ENCODE data around the gene GAS1.

The GAS1 gene

DNA sequence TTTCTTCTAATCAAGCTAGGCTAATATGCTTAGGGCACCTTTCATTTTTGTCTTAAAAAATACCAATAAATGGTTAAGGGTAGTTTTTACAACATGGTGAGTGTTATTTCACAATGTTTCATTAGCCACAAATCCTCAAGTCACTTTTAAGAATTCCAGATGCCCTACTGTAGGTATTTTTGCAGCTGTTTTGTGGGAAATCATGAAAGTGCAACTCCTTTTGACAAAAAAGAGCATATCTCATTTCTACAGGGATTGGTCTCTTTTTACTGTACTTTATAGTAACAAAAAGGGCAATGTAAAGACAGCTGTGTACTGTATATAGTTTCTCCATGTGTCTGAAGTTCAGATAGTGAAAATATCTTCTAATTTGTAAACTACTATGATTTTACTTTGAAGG lies 28.3 kb upstream of the GAS1 start:
- TF ChIP-seq, protein P1, sequence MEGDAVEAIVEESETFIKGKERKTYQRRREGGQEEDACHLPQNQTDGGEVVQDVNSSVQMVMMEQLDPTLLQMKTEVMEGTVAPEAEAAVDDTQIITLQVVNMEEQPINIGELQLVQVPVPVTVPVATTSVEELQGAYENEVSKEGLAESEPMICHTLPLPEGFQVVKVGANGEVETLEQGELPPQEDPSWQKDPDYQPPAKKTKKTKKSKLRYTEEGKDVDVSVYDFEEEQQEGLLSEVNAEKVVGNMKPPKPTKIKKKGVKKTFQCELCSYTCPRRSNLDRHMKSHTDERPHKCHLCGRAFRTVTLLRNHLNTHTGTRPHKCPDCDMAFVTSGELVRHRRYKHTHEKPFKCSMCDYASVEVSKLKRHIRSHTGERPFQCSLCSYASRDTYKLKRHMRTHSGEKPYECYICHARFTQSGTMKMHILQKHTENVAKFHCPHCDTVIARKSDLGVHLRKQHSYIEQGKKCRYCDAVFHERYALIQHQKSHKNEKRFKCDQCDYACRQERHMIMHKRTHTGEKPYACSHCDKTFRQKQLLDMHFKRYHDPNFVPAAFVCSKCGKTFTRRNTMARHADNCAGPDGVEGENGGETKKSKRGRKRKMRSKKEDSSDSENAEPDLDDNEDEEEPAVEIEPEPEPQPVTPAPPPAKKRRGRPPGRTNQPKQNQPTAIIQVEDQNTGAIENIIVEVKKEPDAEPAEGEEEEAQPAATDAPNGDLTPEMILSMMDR (IDR thresholded peaks at IDR 0.05; ENCODE audit: borderline replicate concordance, insufficient read depth, low read depth, low read length), result no peak
- H3K4me3 ChIP-seq (ENCODE audit: low read depth, low read length), result no peak overlapping the region

DNA sequence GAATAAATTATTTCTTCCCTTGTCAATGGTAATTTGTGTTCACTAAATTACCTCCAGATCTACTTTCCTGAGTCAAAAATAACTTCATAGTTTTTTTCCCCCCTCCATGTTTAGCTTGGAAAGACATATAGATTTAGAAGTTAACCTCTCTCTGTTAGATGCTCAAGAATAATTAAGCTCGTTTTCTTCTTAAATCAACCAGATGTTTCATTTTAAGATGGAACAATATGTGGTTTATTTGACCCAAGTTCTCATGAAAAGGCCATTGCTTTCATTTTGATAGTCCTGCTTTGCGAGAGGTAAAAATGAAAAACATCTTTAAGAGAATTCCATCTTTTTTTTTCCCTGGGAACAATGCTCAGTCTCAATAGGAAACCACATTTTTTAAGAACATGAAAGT lies 27.7 kb upstream of the GAS1 start:
- TF ChIP-seq, protein P1 (IDR thresholded peaks at IDR 0.05; ENCODE audit: borderline replicate concordance, insufficient read depth, low read depth, low read length), result no peak
- no peak overlapping the region for H3K4me3 ChIP-seq (ENCODE audit: low read depth, low read length)

DNA sequence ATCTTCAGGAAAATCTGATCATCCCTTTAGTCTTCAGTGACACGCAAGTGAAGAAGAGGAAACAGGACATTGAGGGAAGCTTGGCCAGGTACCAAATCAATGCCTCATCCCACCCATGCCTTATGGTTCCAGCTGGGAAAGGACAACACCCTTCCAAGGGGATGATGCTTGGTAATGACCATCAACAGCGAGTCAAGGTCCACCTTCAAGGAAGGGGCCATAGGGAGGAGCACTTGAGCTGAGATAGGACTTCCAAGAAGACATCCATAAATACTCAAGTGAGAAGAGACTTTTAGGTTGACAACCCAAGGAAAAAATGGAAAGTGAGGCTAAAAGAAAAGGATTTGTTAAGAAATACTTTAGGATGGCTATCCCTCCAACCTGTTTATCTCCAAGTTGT lies 27.1 kb upstream of the GAS1 start:
- TF ChIP-seq, protein P1 (IDR thresholded peaks at IDR 0.05; ENCODE audit: borderline replicate concordance, insufficient read depth, low read depth, low read length), result no peak
- no peak overlapping the region for H3K4me3 ChIP-seq (ENCODE audit: low read depth, low read length)

DNA sequence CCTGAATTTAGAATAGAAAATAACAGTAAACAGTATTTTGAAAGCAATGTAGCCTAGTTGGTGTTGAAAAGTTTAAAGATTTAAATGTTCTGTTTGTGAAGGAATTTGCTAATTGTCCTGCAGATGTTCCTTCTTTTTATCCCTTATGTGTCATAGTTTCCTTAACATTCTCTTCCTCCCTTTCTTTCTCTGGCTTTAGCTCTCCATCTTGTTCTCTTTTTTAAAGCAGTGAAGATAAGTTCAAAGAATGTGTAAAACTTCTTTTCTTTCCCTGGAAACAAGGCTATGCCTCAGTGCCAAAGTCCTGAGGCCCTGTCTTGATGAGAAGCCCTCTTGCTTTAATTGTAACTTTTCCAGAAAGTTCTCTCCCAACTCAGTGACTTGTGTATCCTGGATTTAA lies 24.4 kb upstream of the GAS1 start:
- TF ChIP-seq, protein P1 (IDR thresholded peaks at IDR 0.05; ENCODE audit: borderline replicate concordance, insufficient read depth, low read depth, low read length), result no peak
- H3K4me3 ChIP-seq (ENCODE audit: low read depth, low read length), result no peak overlapping the region

DNA sequence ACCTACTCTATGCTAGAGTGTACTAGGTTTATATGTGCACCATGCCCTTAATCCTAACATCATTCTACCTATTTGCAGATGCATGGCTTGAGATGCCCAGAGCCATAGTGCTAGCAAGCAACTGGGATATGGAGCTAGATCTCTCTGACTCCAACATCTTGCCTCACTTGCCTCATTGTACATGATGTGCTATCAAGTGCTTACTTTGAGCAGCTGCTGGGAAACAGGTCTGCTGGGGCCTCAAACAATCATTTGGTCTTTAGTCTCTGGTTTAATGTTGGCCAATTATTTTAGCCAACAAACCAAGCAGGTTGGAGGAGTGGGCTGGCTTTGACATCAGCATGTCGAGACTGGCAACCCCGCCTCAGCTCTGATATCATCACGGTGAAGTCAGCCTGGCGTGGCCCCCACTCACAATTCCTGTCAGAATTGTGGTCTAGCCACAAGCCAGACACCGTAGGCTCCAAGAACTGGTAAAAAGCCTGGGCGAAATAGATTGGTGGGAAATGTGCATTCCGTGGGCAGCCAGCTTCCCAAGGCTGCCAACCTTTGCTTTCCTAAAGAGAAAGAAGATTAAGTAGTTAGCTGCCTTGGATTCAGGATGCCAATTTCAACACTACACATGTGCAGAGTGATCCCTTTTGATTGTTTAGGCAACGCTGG lies 21.1 kb upstream of the GAS1 start:
- no peak overlapping the region for H3K4me3 ChIP-seq (ENCODE audit: low read depth, low read length)
- TF ChIP-seq, protein P1 (IDR thresholded peaks at IDR 0.05; ENCODE audit: borderline replicate concordance, insufficient read depth, low read depth, low read length), result no peak

DNA sequence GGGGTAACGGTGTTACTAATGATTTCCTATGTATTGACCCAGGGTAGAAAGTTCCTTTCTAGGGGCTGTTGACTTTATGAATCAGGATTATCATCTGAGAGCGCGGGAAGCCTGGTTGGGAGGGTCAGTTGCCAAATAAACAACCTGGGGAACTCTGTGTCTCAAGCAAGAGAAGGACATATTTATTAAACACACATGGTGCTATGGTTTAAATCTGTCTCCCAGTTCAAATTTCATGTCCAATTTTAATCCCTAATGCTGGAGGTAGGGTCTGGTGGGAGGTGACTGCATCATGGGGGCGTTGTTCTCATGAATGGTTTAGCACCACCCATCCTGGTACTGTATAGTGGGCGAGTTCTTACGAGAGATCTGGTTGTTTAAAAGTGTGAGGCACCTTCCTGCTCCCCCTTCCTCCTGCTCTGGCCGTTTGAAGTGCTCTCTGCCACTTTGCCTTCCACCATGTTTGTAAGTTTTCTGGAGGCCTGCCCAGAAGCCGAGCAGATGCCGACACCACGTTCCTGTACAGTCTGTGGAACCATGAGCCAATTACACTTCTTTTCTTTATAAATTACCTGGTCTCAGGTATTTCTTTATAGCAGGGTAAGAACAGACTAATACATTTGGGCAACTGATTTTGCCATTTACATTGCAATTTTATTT lies 19.7 kb upstream of the GAS1 start:
- no peak overlapping the region for H3K4me3 ChIP-seq (ENCODE audit: low read depth, low read length)
- TF ChIP-seq, protein P1 (IDR thresholded peaks at IDR 0.05; ENCODE audit: borderline replicate concordance, insufficient read depth, low read depth, low read length), result no peak

All from GM12875 (cell line).